GM19467 (cell line): ENCODE measurements around the gene PEX6.
"Not testable (repeated sequence)": the region's sequence is repeated elsewhere in the genome, so short reads cannot be mapped to it uniquely, and the experiment has no call there.

Source experiments
- ATAC-seq: cut with Tn5 transposase; IDR thresholded peaks from one replicate; pipeline ENCODE4 v1.9.1; 2021; ENCODE audit warnings: mild to moderate bottlenecking, moderate library complexity; ENCODE audit not compliant: unreplicated experiment

Gene PEX6

GRCh38 chr6:42968783-42969182 lies 10.2 kb downstream of the PEX6 start:
- no peak for ATAC-seq

- ATAC-seq, result no peak
Observed at GRCh38 chr6:42968126-42968701, 10.8 kb downstream of the PEX6 start.

DNA sequence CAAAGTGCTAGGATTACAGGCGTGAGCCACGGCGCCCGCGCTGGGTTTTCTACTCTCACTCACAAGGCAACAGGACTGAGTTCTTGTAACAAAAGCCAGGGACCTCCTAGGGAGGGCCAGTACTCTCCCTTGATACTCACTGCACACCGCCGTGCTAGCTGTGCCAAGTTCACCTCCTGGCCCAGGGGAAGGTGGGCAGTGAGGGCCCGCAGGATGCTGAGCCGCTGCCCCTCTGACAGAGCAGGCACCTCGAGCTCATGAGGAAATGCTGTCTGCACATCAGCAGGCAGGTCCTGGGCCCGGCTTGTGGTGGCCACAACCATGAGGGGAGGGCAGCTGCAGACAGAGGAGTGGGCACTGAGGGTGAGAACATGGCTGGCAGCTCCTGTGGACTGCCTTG lies 11.8 kb downstream of the PEX6 start:
- no peak for ATAC-seq

- ATAC-seq, result no peak
Observed at GRCh38 chr6:42966571-42966970, 12.4 kb downstream of the PEX6 start.

GRCh38 chr6:42963855-42964605 lies 15.0 kb downstream of the PEX6 start:
- no peak for ATAC-seq

DNA sequence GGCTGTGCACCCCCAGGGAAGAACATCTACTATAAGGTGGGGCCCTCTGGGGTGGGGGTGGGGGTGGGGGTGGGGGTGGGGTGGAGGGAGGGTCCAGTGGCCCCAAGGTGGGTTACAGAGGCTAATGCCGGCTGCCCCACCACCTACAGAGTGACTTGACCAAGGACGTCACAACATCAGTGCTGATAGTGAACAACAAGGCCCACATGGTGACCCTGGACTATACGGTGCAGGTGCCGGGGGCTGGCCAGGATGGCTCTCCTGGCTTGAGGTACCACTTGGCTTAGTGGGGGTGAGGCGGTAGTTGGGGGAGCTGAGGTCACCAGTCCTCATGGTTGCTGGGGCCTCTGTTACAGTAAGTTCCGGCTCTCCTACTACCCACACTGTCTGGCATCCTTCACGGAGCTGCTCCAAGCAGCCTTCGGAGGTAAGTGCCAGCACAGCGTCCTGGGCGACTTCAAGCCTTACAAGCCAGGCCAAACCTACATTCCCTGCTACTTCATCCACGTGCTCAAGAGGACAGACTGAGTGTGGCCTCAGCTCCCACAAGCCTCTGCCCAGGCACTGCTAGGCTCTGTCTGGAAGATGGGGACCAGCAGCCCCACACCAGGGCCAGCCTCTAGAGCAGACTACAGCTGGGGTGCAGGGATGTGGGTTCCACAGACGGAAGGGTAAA lies 15.7 kb downstream of the PEX6 start:
- ATAC-seq, result no peak

DNA sequence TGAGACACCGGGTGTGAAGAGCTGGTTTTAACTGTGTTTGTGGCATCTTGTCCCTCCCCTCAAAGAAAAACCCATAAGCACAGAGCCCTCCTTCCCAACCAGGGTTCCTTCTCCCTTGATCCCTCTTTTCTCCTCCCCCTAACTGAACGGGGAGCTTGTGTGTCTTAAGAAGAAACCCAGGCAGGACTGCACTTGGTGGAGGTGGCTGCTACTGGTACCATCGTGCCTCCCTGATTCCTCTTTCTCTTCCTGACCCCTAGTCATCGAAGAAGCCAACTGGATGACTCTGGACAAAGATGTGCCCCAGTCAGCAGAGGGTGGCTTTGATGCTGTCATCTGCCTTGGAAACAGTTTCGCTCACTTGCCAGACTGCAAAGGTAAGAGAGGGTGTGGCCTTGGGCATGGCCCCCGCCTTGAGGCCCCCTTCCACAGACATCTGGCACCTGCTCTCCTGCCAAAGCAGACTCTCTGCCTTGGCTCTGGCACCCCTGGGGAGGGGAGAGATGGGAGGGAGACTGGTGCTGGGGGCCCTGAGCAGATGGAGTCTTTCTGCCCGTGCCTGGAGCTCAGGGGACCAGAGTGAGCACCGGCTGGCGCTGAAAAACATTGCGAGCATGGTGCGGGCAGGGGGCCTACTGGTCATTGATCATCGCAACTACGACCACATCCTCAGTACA lies 16.3 kb downstream of the PEX6 start:
- ATAC-seq, result no peak

DNA sequence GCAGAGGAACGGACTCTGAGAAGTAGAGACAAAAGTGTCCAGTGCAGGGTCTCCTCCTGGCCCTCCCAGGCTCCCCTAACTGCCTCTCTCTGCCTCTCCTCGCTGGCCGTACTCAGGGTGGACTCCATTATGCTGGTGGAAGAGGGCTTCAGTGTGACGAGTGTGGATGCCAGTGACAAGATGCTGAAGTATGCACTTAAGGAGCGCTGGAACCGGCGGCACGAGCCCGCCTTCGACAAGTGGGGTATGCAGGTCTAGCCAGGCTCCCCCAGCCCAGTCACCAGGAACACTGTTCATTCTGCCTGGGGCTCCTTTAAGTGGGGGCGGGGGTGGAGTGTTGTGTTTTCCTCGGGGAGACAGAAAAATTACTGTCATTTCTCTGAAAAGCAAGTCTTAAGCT lies 16.9 kb downstream of the PEX6 start:
- no peak for ATAC-seq

DNA sequence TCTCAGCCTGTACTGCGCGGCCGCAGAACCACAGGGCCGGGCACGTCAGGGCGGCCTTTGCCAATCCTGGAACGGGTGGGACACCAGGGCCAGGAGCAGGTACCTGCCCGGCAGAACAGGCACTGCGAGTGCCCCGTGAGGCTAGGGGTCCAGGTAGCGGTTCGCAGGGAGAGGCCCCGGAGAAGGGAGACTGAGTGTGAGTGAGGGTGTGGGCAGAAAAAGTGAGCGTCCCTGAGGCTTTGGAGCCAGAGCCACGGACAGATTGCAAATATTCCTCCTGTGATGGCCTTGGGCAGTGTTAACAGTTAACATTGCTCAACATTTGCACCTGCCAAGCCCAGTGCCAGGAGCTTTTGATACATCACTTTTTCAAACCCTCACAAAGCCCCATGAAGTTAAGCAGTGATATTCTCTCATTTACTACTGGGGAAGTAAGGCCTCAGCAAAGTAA lies 17.9 kb downstream of the PEX6 start:
- ATAC-seq, result no peak

DNA sequence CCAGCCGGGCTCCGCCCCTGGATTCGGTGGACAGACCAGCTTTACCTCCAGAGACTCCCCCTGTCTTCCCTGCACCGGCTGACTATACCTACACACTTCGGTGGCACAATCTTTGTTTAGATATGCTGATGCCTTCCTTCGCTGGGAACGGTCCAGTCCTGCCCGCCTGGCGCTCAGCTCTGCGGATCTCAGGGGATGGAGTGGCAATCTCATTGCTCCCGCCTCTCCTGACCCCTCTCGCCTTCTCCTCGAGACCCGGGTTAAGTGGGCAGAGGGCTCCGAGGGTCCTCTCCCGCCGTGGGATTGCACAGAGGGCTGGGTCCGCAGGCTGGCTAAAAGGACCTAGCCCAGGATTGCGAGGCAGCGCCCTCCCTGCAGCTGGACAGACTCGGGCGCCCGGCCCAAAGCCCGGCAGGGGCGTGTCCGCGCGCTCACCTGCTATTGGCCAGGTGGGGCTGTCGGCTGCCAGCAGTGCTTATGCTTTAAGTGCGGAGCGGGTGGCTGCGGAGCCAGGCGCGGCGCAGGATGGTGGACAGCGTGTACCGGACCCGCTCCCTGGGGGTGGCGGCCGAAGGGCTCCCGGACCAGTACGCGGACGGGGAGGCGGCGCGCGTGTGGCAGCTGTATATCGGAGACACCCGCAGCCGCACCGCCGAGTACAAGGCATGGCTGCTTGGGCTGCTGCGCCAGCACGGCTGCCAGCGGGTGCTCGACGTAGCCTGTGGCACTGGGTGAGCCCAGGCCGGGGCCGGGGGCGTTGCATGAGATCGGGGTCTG lies 18.6 kb downstream of the PEX6 start, which contains the start of gene GNMT:
Gene GNMT, plus strand, starts transcription at position 512 of the 777 bp plus-strand sequence. Its CDS starts 14 bp downstream, at position 526.
- ATAC-seq, result no peak

DNA sequence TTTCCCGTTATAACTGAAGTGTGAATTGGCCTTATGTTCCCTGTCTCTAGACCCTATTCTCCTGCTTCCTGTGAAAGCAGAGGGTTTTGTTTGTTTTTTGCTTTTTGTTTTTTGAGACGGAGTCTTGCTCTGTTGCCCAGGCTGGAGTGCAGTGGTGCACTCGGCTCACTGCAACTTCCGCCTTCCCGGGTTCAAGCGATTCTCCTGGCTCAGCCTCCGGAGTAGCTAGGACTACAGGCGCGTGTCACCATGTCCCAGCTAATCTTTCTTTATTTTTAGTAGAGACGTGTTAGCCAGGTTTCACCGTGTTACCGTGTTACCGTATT lies 19.1 kb downstream of the PEX6 start:
- ATAC-seq, result no peak

DNA sequence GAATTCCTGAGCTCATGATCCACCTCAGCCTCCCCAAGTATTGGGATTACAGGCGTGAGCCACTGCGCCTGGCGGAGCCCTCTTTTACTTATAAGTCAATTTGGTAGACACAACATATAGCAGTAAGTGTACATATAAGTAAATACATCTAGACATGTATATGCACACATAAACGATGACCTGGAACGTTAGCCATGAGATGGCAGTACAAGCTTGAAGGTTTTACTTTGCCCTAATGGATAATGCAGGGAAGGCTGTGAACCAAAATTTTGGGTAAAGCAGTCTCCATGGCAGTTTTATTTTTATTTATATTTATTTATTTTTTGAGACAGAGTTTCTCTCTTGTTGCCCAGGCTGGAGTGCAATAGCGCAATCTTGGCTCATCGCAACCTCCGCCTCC lies 20.9 kb downstream of the PEX6 start:
- no peak for ATAC-seq

GRCh38 chr6:42954405-42954804 lies 24.6 kb downstream of the PEX6 start:
- ATAC-seq, result not testable (repeated sequence)

GRCh38 chr6:42952389-42952788 lies 26.6 kb downstream of the PEX6 start:
- no peak for ATAC-seq

DNA sequence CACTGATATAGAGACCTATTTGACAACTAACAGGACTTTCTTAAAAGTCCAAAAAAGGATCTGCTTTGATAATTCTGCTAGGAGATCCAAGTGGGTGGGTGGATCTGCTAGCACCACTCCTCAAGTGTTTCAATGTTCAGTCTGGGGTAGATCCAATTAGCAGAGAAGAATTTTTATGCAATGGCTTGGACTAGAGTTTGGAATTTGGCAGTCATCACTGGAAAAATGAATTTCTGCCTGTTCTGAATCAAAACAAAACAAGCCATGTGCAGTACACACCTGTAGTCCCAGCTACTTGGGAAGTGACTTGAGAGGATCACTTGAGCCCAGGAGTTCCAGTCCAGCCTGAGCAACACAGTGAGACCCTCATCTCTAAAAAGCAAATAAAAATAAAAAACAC lies 31.0 kb downstream of the PEX6 start:
- ATAC-seq, result no peak

- no peak for ATAC-seq
Observed at GRCh38 chr6:42942444-42942843, 36.5 kb downstream of the PEX6 start.

DNA sequence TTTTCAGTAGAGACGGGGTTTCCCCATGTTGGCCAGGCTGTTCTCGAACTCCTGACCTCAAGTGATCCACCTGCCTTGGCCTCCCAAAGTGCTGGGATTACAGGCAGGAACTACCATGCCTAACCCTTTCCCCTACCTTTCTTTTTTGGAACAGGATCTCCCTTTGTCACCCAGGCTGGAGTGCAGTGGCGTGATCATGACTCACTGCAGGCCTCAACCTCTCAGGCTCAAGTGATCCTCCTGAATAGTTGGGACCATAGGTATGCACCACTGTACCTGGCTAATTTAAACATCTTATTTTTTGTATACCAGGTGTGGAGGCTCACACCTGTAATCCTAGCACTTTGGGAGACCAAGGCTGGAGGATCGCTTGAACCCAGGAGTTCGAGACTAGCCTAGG lies 37.6 kb downstream of the PEX6 start:
- ATAC-seq, result not testable (repeated sequence)

- no peak for ATAC-seq
Observed at GRCh38 chr6:42940493-42941045, 38.4 kb downstream of the PEX6 start.

GRCh38 chr6:42939810-42940167 lies 39.2 kb downstream of the PEX6 start:
- no peak for ATAC-seq

DNA sequence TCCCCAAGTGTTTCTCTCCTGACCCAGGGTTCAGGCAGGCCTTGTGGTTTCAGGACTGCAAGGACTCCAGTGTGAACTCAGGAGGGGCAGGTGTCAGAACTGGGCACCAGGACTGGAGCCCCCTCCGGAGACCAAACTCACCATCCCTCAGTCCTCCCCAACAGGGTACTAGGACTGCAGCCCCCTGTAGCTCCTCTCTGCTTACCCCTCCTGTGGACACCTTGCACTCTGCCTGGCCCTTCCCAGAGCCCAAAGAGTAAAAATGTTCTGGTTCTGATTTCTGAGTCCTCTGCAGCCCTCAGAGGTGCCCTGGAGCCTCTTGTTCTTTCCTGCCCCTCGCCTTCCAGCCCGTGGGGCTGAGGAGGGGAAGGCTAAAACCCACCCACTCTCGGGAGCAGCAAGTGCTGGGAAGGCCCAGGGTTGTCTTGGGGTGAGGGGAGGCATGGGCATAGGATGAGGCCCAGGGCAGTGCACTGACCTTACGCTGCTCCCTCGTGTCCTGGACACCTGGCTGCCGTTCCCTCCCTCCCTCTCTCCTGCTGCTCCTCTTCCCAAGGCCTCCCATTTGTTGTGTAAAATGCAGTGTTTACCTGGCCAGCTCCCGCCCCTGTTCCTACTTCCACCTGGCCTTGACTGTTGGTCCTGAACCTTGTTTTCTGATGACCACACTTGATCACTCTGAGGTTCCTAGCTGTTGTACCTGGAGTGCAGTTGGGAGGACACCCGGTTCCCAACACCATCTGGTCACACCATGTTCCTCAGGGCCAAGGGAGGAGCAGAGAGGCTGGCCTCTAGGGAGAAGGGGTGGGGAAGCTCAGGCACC lies 39.8 kb downstream of the PEX6 start:
- no peak for ATAC-seq
